HG02884 (cell line): ENCODE measurements around the gene CUL2.

Source experiments
- ATAC-seq: cut with Tn5 transposase; IDR thresholded peaks from one replicate; pipeline ENCODE4 v1.9.1; 2021; ENCODE audit warnings: mild to moderate bottlenecking, moderate library complexity; ENCODE audit not compliant: unreplicated experiment

CUL2 gene

DNA sequence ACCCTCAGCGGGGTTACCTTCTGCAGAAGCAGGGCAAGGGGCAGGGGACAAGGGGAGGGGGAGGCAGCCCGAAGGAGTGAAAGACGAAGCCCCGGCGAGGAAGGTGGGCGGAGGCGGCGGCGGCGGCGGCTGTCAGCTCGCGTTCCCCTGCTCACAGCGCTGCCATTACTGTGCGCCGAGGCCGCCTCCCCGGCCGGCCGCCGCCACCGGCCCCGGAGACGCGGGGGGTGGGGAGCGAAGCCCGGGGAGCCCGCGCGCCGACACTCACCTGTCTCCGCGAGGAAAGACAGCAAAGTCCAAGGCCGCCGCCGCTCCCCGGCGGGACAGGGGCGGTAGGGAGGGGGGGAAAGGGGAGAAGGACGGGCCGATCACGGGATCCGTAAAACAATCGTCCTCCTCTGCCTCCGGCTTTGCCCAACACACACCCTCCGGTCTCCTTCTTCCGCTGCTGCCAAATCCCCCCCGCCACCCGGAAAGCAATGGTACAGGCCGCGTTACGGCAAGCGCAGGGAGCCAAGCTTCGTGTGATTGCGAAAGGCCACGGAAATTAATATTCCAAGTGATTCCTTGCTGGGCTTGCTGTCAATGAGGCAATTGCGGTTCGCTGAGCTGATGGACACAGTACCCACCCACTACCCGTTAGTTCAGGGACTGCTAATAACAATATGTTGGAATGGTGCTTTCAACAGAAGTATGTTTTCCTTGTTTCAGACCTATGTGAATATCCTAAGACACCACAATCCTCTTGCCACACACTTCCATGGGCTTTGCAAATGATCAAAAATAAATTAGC, at the start of gene CUL2:
Gene CUL2, minus strand, starts transcription at position 180 of the 793 bp plus-strand sequence. CDS start 19,024 bp downstream, outside the sequence.
- ATAC-seq = peak; percentile 92

DNA sequence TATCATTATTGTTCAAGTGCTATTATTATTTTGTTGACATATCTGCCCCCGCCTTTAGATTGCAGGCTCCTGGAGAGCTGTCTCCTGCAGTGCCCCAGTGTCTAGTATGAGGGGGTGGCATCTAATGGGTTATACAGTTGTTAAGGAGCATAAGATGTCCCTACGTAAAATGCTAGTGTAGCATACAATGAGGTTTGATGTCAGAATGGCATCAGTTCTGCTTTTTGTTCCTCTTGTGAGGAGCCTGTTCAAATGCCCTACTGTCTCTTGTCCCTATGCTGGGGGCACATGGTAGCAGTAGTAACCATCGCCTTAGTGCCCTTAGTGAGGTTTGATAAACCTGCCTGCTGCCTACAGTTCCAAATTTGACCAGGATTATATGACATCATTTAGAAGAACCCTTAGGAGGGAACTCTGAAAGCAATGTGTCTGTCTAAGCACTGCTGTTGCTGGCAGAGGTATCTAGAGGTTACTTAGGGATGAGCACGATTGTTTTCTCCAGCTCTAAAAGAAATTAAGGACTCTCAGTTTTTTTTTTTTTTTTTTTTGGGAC, 46.2 kb upstream of the CUL2 start:
- peak; percentile 46 for ATAC-seq

DNA sequence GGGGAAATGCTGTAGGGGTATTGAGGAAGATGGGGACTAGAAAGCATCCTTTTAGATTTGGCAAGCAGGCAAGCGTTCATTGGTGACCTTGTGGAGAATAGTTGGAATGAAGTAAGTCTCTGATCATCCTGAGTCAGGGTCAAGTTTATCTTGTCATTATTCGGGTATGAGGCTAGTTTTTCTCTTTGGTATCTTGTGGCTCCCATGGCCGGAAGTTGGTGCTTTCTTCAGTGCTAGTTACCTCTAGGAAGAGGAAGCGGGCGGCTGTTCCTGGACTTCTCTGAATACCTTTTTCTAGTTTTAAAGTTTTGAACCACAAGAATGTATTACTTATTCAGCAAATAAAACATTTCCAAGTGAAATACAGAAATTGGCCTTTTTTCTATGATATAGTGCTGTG, 45.7 kb upstream of the CUL2 start:
- ATAC-seq = no peak

DNA sequence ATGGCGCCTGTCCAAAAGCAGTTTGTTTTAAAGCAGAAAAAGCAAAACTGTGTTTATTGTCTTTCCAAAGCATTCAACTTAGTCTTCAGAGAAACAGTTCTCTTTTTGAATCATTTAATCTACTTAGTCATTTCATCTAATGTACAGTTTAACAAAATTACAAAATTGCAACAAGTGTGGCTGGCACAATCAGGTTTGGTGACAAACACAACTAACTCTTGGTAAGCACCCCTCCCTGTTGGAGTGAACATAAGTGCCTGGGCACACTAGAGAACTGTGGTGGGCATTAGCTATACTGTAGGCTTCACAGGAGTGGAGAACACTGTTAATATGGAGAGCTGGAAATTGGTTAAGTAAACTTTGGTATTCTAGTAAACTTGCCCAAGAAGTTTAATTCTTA, 43.4 kb upstream of the CUL2 start:
- ATAC-seq = no peak

DNA sequence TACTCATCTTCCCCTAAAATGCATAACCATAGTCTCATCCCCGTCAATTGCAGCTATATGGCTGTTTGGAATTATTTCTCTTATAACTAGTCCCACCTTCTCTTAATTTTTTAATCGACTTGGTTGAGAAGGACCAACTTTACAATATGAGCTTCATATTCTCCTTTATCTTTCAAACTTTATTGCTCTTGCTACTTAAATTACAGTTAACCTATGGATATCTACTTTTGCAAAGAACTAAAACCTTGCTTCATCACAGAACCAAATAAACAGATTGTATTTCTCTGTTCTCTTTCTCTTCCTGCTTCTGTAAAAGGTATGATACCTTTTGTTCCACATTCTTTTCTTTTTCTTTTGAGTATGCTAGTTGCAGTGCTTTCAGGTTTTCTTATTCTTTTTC, 42.6 kb upstream of the CUL2 start:
- ATAC-seq = no peak

DNA sequence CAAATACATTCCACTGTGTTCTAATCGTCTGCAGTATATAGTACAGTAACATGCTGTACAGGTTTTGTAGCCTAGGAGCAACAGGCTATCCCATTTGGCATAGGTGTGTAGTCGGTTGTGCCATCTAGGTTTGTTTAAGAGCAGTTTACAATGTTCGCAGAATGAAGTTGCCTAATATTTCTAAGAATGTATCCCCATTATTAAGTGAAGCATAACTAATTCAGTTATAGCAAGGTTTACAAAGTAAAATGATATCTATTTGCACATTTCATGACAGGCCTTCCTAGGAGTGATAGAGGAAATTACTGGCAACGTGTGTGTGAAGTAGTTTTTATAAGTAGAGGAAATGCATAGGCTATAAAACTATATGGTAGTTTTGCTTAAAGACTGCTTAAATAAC, 40.5 kb upstream of the CUL2 start:
- ATAC-seq = no peak

DNA sequence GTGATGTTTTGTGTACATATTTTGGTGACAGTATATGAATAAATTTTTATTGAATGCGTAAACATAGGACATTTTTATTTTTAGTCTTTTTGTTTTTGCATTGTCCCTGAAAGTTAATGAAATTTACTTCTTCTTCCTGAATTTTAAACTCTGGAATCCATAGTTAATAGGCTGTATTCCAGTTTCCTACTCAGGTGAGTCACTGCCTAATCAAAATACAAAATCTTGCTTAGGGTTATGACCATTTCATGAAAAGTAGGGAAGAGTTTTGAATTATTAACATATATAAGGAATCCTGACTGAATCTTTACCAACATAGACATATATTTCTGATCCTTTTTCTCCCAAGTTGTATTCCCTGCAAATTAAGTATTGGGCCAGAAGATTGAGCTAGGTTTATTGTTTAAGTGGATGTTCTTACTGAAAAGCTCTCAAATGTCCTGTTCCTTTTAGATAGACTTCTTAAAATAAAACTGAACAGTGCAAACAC, 39.1 kb upstream of the CUL2 start:
- no peak for ATAC-seq

DNA sequence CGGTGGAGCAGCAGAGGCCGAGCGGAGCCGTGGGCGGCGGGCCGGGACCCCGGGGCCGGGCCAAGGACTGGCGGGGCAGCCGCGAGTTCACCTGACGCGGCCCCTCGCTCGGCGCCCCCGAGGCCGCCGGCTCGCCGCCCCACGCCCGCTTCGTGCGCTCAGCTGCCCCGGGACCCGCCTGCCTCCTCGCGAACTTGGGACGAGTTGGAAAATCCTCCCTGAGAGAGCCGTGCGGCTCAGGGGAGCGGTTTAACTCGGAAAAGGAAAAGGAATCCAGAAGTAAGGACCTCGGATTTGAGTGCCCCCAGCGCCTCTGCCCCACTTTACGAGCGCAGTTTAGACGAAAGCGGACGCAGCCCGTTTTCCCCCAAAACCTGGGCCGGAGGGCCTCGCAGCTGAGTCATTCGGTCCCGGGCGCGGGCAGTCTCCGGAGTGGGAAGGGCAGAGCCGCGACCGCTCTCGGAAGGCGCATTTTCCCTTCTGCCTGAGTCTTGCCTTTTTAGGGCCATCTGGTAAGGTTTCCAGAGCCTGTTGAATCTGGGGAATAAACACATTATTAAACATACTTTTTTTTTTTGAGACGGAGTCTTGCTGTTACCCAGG, 37.2 kb upstream of the CUL2 start:
- ATAC-seq = peak; percentile 15

DNA sequence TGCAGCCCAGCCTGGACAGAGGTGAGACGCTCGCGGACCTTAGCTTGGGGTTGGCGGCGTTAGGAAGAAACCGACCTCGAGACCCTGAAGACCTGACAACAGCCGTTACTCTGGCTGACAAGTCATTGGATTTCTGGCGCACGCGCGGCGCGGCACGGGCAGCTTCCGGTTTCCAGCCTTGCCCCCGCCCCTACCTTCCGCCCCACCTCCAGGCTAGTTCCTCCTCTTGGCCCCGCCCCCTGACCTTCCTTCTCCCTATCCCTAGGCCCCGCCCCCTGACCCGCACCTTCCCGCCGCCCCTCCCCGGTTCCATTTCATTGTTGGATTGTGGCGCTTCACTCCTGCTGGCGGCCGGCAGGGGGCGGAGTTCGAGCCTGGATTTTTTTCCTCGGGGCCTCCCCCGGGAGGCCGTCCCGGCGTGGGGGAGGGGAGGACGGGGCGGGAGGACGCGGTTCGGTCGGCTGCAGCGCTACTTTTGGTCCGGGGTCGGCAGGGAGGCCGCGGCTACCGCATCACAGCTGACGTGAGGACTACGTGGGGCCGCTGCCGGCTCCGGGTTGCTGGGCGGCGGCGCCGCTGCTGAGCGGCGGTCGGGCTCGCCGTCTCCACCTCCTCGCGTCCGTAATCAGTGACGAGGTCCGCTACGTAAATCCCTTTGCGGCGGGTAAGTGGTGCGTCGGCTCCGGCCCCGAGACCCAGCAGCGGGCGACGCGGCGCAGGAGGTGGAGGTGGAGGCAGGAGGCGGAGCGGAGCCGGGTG, 36.6 kb upstream of the CUL2 start, which contains the start of gene CREM:
Gene CREM, plus strand, starts transcription at position 317 of the 759 bp plus-strand sequence. CDS start 10,990 bp downstream, outside the sequence.
- peak; percentile 76 for ATAC-seq

DNA sequence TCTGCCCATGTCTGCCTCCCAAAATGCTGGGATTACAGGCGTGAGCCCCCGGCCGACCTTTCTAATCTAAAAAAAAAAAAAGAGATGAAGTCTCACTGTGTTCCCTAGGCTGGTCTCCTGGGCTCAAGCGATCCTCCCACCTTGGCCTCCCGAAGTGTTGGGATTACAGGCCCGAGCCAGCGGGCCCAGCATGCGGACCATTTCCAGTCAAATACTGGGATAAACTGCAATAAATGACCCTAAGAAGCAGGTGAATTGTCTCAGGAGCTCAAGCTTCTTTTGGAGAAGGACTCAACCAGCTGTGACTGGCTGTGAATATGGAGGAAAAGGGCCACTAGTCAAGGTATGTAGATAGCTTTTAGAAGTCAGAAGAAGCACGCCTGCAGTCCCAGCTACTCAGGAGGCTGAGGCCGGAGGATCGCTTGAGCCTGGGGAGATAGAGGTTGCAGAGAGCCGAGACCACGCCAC, 36.0 kb upstream of the CUL2 start:
- no peak for ATAC-seq

DNA sequence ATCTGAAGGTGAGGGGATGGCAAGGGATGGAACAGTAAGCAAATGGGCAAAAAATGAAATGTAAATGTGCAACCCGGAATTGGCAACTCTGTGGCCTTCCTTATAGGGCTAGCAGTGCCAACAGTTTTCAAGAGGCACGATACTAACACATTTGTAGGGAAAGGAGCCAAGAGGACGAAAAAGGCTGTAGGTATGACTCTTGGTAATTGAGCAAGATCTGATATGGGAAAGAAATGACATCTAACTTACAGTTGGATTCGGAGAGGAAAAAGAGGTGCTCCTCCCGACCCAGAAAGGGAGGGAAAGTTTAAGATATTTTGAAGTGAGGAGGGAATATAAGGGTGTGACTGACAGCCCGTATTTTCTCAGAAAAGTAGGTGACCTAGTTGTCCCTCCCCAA, 34.4 kb upstream of the CUL2 start:
- no peak for ATAC-seq

DNA sequence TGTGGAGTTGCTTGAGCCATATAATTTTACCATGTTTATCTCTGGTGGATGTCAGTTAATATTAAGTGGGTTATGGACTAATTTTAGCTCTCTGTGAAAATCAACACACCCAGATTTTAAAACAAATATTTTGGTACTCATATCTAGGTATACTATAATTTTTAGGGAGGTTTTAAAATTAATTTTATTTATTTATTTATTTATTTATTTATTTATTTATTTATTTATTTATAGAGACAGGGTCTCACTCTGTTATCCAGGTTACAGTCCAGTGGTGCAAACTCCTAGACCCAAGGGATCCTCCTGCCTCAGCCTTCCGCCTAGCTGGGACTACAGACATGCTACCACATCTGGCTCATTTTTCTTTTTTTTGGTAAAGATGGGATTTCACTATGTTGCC, 29.2 kb upstream of the CUL2 start:
- ATAC-seq = no peak

DNA sequence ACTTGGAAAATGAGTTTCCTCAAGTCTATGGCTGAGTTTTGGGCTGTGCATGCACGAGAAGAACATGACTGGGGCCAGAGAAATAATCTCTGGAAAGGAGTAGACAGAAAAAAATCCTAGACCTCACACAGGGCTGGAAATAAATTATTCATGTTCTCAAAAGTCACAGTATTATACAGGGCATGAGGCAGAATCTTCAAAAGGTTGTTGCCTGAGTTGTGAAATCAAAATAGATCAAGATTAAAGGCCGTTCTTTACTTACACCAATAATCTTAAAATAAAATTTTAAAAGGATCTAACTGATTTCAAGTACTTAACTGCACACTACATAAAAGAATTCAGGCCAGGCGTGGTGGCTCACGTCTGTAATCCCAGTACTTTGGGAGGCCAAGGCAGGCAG, 22.4 kb upstream of the CUL2 start:
- ATAC-seq = no peak

DNA sequence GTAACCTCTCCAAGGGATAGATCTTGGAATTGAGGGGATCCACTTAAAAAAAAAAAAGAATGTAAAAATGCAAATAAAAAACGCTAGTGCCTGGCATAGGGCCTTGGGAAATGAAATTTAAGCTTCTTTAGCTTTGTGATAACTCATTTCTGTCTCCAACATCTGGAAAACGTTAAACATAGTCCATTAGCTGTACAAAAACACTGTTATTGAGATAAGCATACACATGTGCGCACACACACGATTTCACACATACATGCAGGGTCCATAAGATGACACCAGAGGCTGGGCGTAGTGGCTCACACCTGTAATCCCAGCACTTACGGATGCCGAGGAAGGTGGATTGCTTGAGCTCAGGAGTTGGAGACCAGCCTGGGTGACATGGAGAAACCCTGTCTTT, 13.7 kb upstream of the CUL2 start:
- no peak for ATAC-seq

DNA sequence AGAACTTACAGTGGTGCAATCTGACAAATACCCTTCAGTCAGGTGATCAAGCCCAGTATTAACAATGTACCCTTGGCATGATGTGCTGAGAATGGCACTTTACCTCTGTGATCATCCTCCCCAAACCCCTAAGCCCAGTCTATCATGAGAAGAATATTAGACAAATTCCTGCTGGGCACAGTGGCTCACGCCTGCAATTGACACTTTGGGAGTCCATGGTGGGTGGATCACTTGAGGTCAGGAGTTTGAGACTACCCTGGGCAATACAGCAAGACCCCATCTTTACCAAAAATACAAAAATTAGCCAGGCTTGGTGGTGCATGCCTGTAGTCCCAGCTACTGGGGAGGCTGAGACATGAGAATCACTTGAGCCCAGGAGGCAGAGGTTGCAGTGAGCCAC, 7.4 kb upstream of the CUL2 start:
- no peak for ATAC-seq

DNA sequence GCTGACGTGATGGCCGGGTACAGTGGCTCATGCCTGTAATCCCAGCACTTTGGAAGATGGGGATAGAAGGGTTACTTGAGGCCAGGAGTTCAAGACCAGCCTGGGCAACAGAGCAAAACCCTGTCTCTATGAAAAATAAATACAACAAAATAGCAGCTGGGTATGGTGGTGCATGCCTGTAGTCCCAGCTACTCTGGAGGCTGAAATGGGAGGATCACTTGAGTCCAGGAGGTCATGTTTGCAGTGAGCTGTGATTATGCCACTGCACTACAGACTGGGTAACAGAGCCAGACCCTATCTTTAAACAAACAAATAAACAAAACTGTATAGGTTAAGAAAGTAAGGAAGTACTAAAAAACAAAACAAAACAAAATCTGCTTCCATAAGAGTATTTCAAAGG, 6.2 kb upstream of the CUL2 start:
- ATAC-seq = no peak

DNA sequence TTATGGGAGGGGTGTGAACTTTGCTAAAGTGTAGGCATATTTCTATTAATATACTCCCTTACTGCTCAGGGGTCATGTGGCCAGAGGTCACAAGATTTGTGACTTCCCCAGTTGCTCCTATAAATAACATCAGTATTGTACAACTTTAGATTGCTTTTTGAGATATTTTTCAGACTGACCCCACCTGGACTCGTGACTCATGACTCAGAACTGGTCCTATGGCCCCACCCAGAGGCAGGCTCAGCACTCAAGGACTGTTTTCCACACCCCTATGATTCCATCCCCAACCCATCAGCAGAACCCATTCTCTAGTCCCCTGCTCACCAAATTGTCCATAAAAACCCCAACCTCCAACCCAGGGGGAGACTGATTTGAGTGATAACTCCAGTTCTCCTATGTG, 2.7 kb upstream of the CUL2 start:
- ATAC-seq = no peak

DNA sequence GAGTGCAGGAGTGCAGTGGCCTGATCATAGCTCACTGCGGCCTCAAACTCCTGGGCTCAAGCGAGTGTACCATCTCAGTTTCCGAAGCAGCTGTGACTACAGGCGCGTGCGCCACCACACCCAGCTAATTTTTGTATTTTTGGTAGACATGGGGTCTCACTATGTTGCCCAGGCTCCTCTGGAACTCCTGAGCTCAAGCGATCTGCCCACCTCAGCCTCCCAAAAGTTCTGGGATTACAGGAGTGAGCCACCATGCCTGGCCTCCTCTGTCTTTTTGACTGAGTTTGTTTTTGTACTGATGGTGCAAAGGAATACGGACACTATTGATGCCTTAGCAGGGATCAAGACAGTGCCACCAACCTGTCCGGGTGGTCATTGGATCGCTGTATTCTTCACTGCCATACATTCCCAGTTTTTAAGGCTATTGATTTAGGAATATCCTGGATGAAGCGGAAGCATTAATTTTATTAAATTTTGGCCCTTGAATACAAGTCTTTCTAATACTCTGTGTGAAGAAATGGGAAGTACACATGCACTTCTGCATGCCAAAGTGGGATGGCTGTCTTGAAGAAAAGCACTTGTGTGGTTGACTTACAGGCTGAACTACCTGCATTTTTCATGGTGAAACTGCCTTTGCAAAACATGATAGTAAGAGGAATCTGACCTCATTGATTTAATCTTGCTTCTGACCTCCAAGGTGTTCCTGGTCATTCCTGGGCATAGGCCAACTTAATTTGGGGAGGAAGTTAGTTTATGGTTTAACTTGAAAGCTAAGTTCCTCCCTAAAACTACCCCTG, 2.1 kb upstream of the CUL2 start:
- ATAC-seq = no peak

DNA sequence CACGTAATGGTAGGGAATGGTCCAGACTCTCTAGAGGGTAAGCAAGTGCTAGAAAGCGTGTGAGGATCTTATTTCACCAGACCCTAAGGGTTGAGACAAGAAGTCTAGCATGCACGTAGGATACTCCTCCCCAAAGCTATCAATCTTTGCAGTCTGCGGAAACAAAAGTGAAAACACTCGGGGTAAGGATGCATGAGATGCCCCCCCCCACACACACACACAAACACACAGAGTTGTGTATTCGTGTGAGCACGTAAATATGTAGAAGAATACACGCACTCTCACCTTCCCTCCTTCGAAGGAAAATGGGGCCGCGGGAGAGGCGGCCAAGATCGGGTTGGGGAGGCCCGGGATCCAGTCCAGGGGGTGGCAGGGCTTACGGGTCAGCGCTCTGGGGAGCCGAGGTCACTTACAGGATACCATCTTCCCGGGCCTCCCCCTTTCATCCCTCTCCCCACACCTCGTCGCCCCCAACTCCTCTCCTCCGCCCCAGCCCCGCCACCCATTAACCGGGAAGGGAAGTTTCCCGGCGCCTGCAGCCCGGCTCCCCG, 455 bp downstream of the CUL2 start:
- ATAC-seq = peak; percentile 28

DNA sequence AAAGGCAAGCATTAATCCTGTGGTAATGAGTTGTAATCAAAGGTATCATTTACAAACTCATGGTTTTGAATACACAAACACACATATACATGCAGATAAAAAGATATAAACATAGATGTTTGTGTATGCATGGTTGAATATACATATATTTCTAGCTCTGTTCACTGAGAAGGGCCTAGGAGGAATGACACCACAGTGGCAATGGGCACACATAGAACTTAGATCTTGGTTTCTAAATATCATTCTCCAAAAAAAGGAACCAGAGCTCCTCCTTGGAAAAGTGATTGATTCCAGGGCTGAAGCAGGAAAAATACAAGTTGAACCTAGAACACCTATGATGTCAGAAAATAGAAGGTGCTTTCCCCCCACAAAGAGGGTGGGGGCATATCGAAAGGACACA, 6.9 kb downstream of the CUL2 start:
- ATAC-seq = no peak
